OCI-LY7 (cell line): ENCODE measurements around the gene TEAD2. TPM values are rescaled to one million over a fixed set of nuclear protein-coding genes. Genes with fewer than 3 reads are reported as not detected.

Experiments
- BruUV-seq: library from RNA; stranded (reverse); fragments of 400-500 nt; replicated peaks from 2 replicates; lab custom pipeline; 2021; lab: Mats Ljungman, UMichigan
- CTCF ChIA-PET: fragments of 300-600 bp; sonication (Branson Sonifier 250); formaldehyde crosslinking; loops from one replicate; lab custom pipeline; 2022; ENCODE audit warnings: antibody characterized with exemption; ENCODE audit not compliant: unreplicated experiment; lab: Charles Lee
- POLR2A ChIA-PET: fragments of 300-600 bp; sonication (Branson Sonifier 250); formaldehyde crosslinking; loops from one replicate; lab custom pipeline; 2022; ENCODE audit warnings: antibody characterized with exemption; lab: Charles Lee
- DNase-seq: peaks from one replicate; pipeline ENCODE4 v3.0.0-alpha.2; 2015; ENCODE audit warnings: low spot score
- H2AFZ ChIP-seq: fragments of 200-600 bp; sonication (generic), shearing (Covaris generic); 2 replicates; pipeline ENCODE4 v1.6.1; 2014; ENCODE audit warnings: mild to moderate bottlenecking, antibody characterized with exemption, low read length, moderate library complexity
- H3K27ac ChIP-seq: fragments of 200-600 bp; sonication (generic); 2 replicates; pipeline ENCODE4 v1.5.1; 2014; ENCODE audit warnings: mixed run types, low read depth, mild to moderate bottlenecking, moderate library complexity, low read length, inconsistent platforms; ENCODE audit not compliant: poor library complexity, severe bottlenecking
- H3K36me3 ChIP-seq: fragments of 200-600 bp; sonication (generic); 2 replicates; pipeline ENCODE4 v1.6.1; 2014; ENCODE audit warnings: mild to moderate bottlenecking, antibody characterized with exemption, low read length, moderate library complexity, mixed read lengths; ENCODE audit not compliant: insufficient read depth
- H3K4me1 ChIP-seq: fragments of 200-600 bp; sonication (generic); 2 replicates; pipeline ENCODE4 v1.5.1; 2014; ENCODE audit warnings: mild to moderate bottlenecking, low read length; ENCODE audit not compliant: insufficient read depth, poor library complexity, severe bottlenecking
- H3K4me2 ChIP-seq: fragments of 200-600 bp; sonication (generic); 2 replicates; pipeline ENCODE4 v1.6.1; 2014; ENCODE audit warnings: mild to moderate bottlenecking, low read length
- H3K4me3 ChIP-seq: fragments of 200-600 bp; sonication (generic); 2 replicates; pipeline ENCODE4 v1.5.1; 2014; ENCODE audit warnings: mild to moderate bottlenecking, low read depth, low read length; ENCODE audit not compliant: poor library complexity, severe bottlenecking
- H3K79me2 ChIP-seq: fragments of 200-600 bp; sonication (generic); 2 replicates; pipeline ENCODE4 v1.6.1; 2016; ENCODE audit warnings: low read depth, mild to moderate bottlenecking, low read length, moderate library complexity, mixed read lengths; ENCODE audit not compliant: insufficient read depth
- H3K9me2 ChIP-seq: fragments of 200-600 bp; sonication (generic); 2 replicates; pipeline ENCODE4 v1.6.1; 2016; ENCODE audit warnings: mild to moderate bottlenecking, low read length, mixed read lengths; ENCODE audit not compliant: insufficient read depth
- H3K9me3 ChIP-seq: fragments of 200-600 bp; sonication (generic); 2 replicates; pipeline ENCODE4 v1.6.1; 2014; ENCODE audit warnings: mild to moderate bottlenecking, mixed run types, low read length, mixed read lengths
- H4K20me1 ChIP-seq: fragments of 200-600 bp; sonication (generic); 2 replicates; pipeline ENCODE4 v1.6.1; 2014; ENCODE audit warnings: mild to moderate bottlenecking, antibody characterized with exemption, low read length, moderate library complexity, mixed read lengths; ENCODE audit not compliant: insufficient read depth
- CTCF ChIP-seq: fragments of 200-600 bp; sonication (generic); conservative IDR thresholded peaks from 2 replicates; pipeline ENCODE4 v1.5.1; 2014; ENCODE audit warnings: mild to moderate bottlenecking, antibody characterized with exemption, low read length, moderate library complexity, mixed read lengths
- EZH2phosphoT487 ChIP-seq: fragments of 200-600 bp; sonication (generic); IDR thresholded peaks from 2 replicates; pipeline ENCODE4 v1.6.1; 2018; ENCODE audit warnings: low read depth, borderline replicate concordance, mild to moderate bottlenecking, mixed run types, antibody characterized with exemption, low read length, moderate library complexity, mixed read lengths
- intact Hi-C: fragments of 100-400 bp; cut with micrococcal nuclease; formaldehyde crosslinking; loops from one replicate; pipeline ENCODE4 v1.10.0; 2022; ENCODE audit not compliant: unreplicated experiment
- total RNA-seq, 2 experiments: library from RNA; depleted of rRNA in 1 of 2; stranded (reverse); fragments of >200 nt in 1 of 2; shearing (Covaris generic) in 1 of 2; gene quantifications; 2 replicates each; pipeline ENCODE4 v1.2.3, GENCODE V29; 2014 to 2022

TEAD2 gene
- total RNA-seq, 2 experiments from 2014 or later = 4.9 to 5.3 TPM

GRCh38 chr19:49297403-49297802, 64.8 kb downstream of the TEAD2 start:
- H2AFZ ChIP-seq = no peak overlapping the region
- H3K9me2 ChIP-seq = no peaks in the 10 kb centered on the region
- H3K27ac ChIP-seq = no peak overlapping the region
- intact Hi-C loops = no loop called here
- POLR2A ChIA-PET = interaction anchor here (0.6 kb wide), 1 partner anchor 154 kb away, joined by 3 read pairs; the partner anchor contains the start of gene PIH1D1
- H3K36me3 ChIP-seq = peaks cover 4% of the 10 kb centered on the region; the same call in 1 of the 2 replicates
- no peak overlapping the region for H3K4me2 ChIP-seq
- H3K9me3 ChIP-seq = peaks cover 2% of the 10 kb centered on the region; the same call in 1 of the 2 replicates
- no peak for DNase-seq
- no peaks in the 10 kb centered on the region for H4K20me1 ChIP-seq
- H3K79me2 ChIP-seq = no peaks in the 10 kb centered on the region
- no TSS peak for BruUV-seq
- TF ChIP-seq EZH2phosphoT487 (no peak), CTCF (no peak)
- H3K4me1 ChIP-seq = peaks cover 10% of the 10 kb centered on the region
- CTCF ChIA-PET = no interaction called here
- no peak overlapping the region for H3K4me3 ChIP-seq

GRCh38 chr19:49295208-49295880, 66.9 kb downstream of the TEAD2 start:
- BruUV-seq = no TSS peak
- no peaks in the 10 kb centered on the region for H3K79me2 ChIP-seq
- ChIA-PET CTCF (no interaction called here), POLR2A (interaction anchor here (1.1 kb wide), 1 partner anchor 53 kb away, joined by 3 read pairs; no protein-coding TSS in a partner anchor)
- no peak overlapping the region for H3K4me3 ChIP-seq
- no peaks in the 10 kb centered on the region for H3K4me1 ChIP-seq
- no peaks in the 10 kb centered on the region for H4K20me1 ChIP-seq
- no peak for DNase-seq
- H3K27ac ChIP-seq = no peak overlapping the region
- TF ChIP-seq EZH2phosphoT487 = no peak
- no peak for TF ChIP-seq CTCF
- peaks cover 4% of the 10 kb centered on the region; the same call in 1 of the 2 replicates for H3K36me3 ChIP-seq
- intact Hi-C loops = no loop called here
- no peak overlapping the region for H2AFZ ChIP-seq
- H3K4me2 ChIP-seq = no peak overlapping the region
- H3K9me3 ChIP-seq = no peaks in the 10 kb centered on the region
- no peaks in the 10 kb centered on the region for H3K9me2 ChIP-seq

GRCh38 chr19:49294401-49294800, 67.8 kb downstream of the TEAD2 start:
- Histone ChIP-seq H3K9me3 (no peaks in the 10 kb centered on the region), H3K4me1 (no peaks in the 10 kb centered on the region), H3K27ac (no peak overlapping the region), H4K20me1 (no peaks in the 10 kb centered on the region), H3K79me2 (no peaks in the 10 kb centered on the region), H3K9me2 (no peaks in the 10 kb centered on the region), H3K36me3 (peaks cover 11% of the 10 kb centered on the region), H3K4me3 (no peak overlapping the region), H3K4me2 (no peak overlapping the region), H2AFZ (no peak overlapping the region)
- POLR2A ChIA-PET = interaction anchor here (0.6 kb wide), 1 partner anchor 167 kb away, joined by 3 read pairs; no protein-coding TSS in a partner anchor
- no TSS peak for BruUV-seq
- CTCF ChIA-PET = no interaction called here
- intact Hi-C loops = no loop called here
- DNase-seq = no peak
- TF ChIP-seq CTCF (no peak), EZH2phosphoT487 (no peak)
